H1 (cell line): Measurements from ENCODE around the gene IFNB1. TPM values are rescaled to one million over a fixed set of nuclear protein-coding genes. Genes with fewer than 3 reads are reported as not detected.

Source experiments
- CREB1 ChIP-seq: IDR thresholded peaks from 2 replicates; pipeline ENCODE4 v1.6.1; 2012; ENCODE audit warnings: inconsistent platforms
- GABPA ChIP-seq: IDR thresholded peaks from 2 replicates; pipeline ENCODE4 v1.6.1; 2011; ENCODE audit warnings: mild to moderate bottlenecking, low read length, moderate library complexity, borderline replicate concordance; ENCODE audit not compliant: insufficient read depth
- HDAC2 ChIP-seq, 2 experiments: fragments of 300-600 bp in 1 of 2; sonication (generic) in 1 of 2; IDR thresholded peaks; 2 replicates each; pipeline ENCODE4 v1.6.1; 2011 to 2012; ENCODE audit warnings: low read depth in 2 of 2, low read length in 2 of 2, mild to moderate bottlenecking in 2 of 2, moderate library complexity in 2 of 2, borderline replicate concordance in 1 of 2, inconsistent platforms in 1 of 2
- JUN ChIP-seq: IDR thresholded peaks from 2 replicates; pipeline ENCODE4 v1.6.1; 2011; ENCODE audit warnings: low read depth, mild to moderate bottlenecking, improper control_type of control experiment, low read length
- KDM1A ChIP-seq: fragments of 200-600, 300-600 bp; sonication (generic); IDR thresholded peaks from 2 replicates; pipeline ENCODE4 v1.7.1; 2016; ENCODE audit warnings: mild to moderate bottlenecking, low read length, borderline replicate concordance
- POU5F1 ChIP-seq: IDR thresholded peaks from 2 replicates; pipeline ENCODE4 v1.6.1; 2011; ENCODE audit warnings: low read depth, mild to moderate bottlenecking, low read length, moderate library complexity
- SP2 ChIP-seq: IDR thresholded peaks from 2 replicates; pipeline ENCODE4 v1.6.1; 2012; ENCODE audit warnings: mild to moderate bottlenecking, low read length, inconsistent platforms
- polyA plus RNA-seq, 7 experiments: library from polyadenylated mRNA; depleted of rRNA in 3 of 7; stranded (reverse) in 5 of 7; unstranded in 2 of 7; fragments of >200 nt in 5 of 7; fragments of 200-250 nt in 2 of 7; gene quantifications; 1 replicate in 5 of 7; 2 replicates in 1 of 7; 4 replicates in 1 of 7; pipeline versions ENCODE4 v1.2.1 to v1.2.3, GENCODE V29; 2011 to 2013; ENCODE audit warnings: missing spikeins in 2 of 7, mixed read lengths in 2 of 7
- total RNA-seq: library from RNA; stranded (reverse); fragmentation: NEBNext Ultra II Directional; extraction: Animal tissue kit (Norgen Biotek cat#: 25700); gene quantifications from 2 replicates; pipeline ENCODE4 v1.2.1, GENCODE V29; 2021
- TF ChIP-seq, protein P1 (sequence below): IDR thresholded peaks from 2 replicates; pipeline ENCODE4 v1.6.1; 2012; ENCODE audit warnings: inconsistent platforms
- TF ChIP-seq, protein P2 (sequence below): IDR thresholded peaks from 2 replicates; pipeline ENCODE4 v1.6.1; 2012; ENCODE audit warnings: inconsistent platforms

IFNB1 gene
- total and polyA plus RNA-seq, 2 of the 8 experiments (the other 6 are each of a cell fraction or from before 2014, with no cell fraction given): not detected

DNA sequence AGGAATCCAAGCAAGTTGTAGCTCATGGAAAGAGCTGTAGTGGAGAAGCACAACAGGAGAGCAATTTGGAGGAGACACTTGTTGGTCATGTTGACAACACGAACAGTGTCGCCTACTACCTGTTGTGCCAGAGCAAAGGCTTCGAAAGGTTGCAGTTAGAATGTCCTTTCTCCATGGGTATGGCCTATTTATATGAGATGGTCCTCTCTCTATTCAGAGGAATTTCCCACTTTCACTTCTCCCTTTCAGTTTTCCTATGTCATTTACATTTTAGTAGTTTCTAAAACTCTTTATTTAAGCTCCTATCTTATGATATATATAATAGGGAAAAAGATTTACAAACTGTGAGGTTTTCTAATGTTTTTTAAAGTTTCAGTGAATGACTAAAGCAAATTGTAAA lies at the start of gene IFNB1 (continued):
- no peak for TF ChIP-seq GABPA
- no peak for TF ChIP-seq HDAC2 (IDR thresholded peaks at IDR 0.05; ENCODE audit: borderline replicate concordance in 1 of 2, low read depth in 2 of 2, low read length in 2 of 2)
- TF ChIP-seq SP2: no peak
- TF ChIP-seq JUN: no peak
- no peak for TF ChIP-seq POU5F1
- TF ChIP-seq, protein P1, sequence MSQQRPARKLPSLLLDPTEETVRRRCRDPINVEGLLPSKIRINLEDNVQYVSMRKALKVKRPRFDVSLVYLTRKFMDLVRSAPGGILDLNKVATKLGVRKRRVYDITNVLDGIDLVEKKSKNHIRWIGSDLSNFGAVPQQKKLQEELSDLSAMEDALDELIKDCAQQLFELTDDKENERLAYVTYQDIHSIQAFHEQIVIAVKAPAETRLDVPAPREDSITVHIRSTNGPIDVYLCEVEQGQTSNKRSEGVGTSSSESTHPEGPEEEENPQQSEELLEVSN: no peak
- TF ChIP-seq CREB1: no peak
- TF ChIP-seq, protein P2, sequence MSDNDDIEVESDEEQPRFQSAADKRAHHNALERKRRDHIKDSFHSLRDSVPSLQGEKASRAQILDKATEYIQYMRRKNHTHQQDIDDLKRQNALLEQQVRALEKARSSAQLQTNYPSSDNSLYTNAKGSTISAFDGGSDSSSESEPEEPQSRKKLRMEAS: no peak
- no peak for TF ChIP-seq KDM1A
